K562 (cell line): ENCODE results near the gene CABYR. TPM values are rescaled to one million over a fixed set of nuclear protein-coding genes. Genes with fewer than 3 reads are reported as not detected.

Source experiments
- RNF219 ChIP-seq: fragments of 250-450 bp; sonication (Bioruptor Pico); IDR thresholded peaks from 2 replicates; pipeline ENCODE4 v1.5.0; 2022; ENCODE audit warnings: mild to moderate bottlenecking
- ZNF407 ChIP-seq: fragments of 450-650 bp; IDR thresholded peaks from 2 replicates; pipeline ENCODE4 v1.6.1; 2016; ENCODE audit warnings: low read depth
- polyA plus RNA-seq, 8 experiments: library from polyadenylated mRNA; depleted of rRNA in 4 of 8; stranded (reverse) in 5 of 8; unstranded in 3 of 8; fragments of >200 nt; fragmentation: Nextera tagmentation in 2 of 8; fragmentation: Illumina TruSeq in 1 of 8; extraction: Ambion mirVana in 2 of 8; extraction: Trizol in 1 of 8; gene quantifications; 2 replicates each; pipeline versions ENCODE4 v1.2.1 to v1.2.3, GENCODE V29; 2011 to 2014; ENCODE audit warnings: inconsistent platforms in 1 of 8, missing spikeins in 1 of 8
- total RNA-seq, 7 experiments: library from RNA; depleted of rRNA in 6 of 7; stranded (reverse); fragments of >200 nt in 6 of 7; fragmentation: Illumina TruSeq in 2 of 7; extraction: Trizol in 2 of 7; gene quantifications; 2 replicates each; pipeline versions ENCODE4 v1.2.1 to v1.2.3, GENCODE V29; 2011 to 2021; ENCODE audit warnings: low replicate concordance in 1 of 7

CABYR gene
- total and polyA plus RNA-seq, 9 of the 15 experiments (the other 6 are each of a cell fraction or from before 2014, with no cell fraction given) = not detected

- TF ChIP-seq ZNF407 = no peak
- no peak for TF ChIP-seq RNF219 (CRISPR knock-in tag)
These were observed 21.2 kb downstream of the CABYR start (continued) for GRCh38 chr18:24160086-24160485.
